Stimulated activated CD4-positive, alpha-beta T cell treated with anti-CD3 and anti-CD28 coated beads, Interleukin-15, amount 100 ng/mL, for 1 hour (primary cell): Measurements from ENCODE around the gene MARCHF10.

Source experiments
- DNase-seq, 2 donors: peaks; one replicate each; pipeline ENCODE4 v3.0.0-alpha.2; 2020; ENCODE audit warnings: low read depth in 1 of 2, low spot score in 1 of 2

The MARCHF10 gene

GRCh38 chr17:62755141-62755851 lies 52.8 kb downstream of the MARCHF10 start:
- no peak for DNase-seq

GRCh38 chr17:62754631-62755030 lies 53.5 kb downstream of the MARCHF10 start:
- DNase-seq, result no peak

- DNase-seq, result no peak
Measured at GRCh38 chr17:62753562-62753961, 54.6 kb downstream of the MARCHF10 start.

- DNase-seq, result no peak
Measured at GRCh38 chr17:62751060-62751691, 56.9 kb downstream of the MARCHF10 start.

GRCh38 chr17:62750631-62751051 lies 57.5 kb downstream of the MARCHF10 start:
- no peak for DNase-seq

GRCh38 chr17:62749926-62750325 lies 58.2 kb downstream of the MARCHF10 start:
- DNase-seq, result no peak

GRCh38 chr17:62746941-62747340 lies 61.2 kb downstream of the MARCHF10 start:
- DNase-seq, result no peak

GRCh38 chr17:62745806-62746205 lies 62.3 kb downstream of the MARCHF10 start:
- no peak for DNase-seq

GRCh38 chr17:62744259-62744658 lies 63.9 kb downstream of the MARCHF10 start:
- DNase-seq, result no peak

- DNase-seq, result no peak
Measured at GRCh38 chr17:62741290-62741689, 66.8 kb downstream of the MARCHF10 start.

- no peak for DNase-seq
Measured at GRCh38 chr17:62739645-62740388, 68.3 kb downstream of the MARCHF10 start.

GRCh38 chr17:62738281-62738680 lies 69.8 kb downstream of the MARCHF10 start:
- no peak for DNase-seq

GRCh38 chr17:62737513-62737912 lies 70.6 kb downstream of the MARCHF10 start:
- no peak for DNase-seq

- no peak for DNase-seq
Measured at GRCh38 chr17:62735044-62735651, 73.0 kb downstream of the MARCHF10 start.

- DNase-seq, result no peak
Measured at GRCh38 chr17:62732125-62732524, 76.0 kb downstream of the MARCHF10 start.

GRCh38 chr17:62727916-62728672 lies 80.0 kb downstream of the MARCHF10 start:
- no peak for DNase-seq

GRCh38 chr17:62725791-62726249 lies 82.3 kb downstream of the MARCHF10 start:
- no peak for DNase-seq

- DNase-seq, result peak; percentile 41 to 65
Measured at GRCh38 chr17:62724398-62725146, 83.5 kb downstream of the MARCHF10 start.

GRCh38 chr17:62723842-62724241 lies 84.3 kb downstream of the MARCHF10 start:
- no peak for DNase-seq

- DNase-seq, result no peak
Measured at GRCh38 chr17:62722625-62723024, 85.5 kb downstream of the MARCHF10 start.
